Lower leg skin (tissue), 3 donors: ENCODE results near the gene FOXN4.

Source experiments
- CTCF ChIP-seq, 3 donors: fragments of 450-650 bp; IDR thresholded peaks; one replicate each; pipeline ENCODE4 v1.5.1; 2016; ENCODE audit warnings: antibody characterized with exemption in 3 of 3, mild to moderate bottlenecking in 3 of 3, moderate library complexity in 2 of 3
- POLR2A ChIP-seq, 2 donors: fragments of 450-650 bp; IDR thresholded peaks; one replicate each; pipeline ENCODE4 v1.6.1; 2016 to 2017; ENCODE audit warnings: antibody characterized with exemption in 2 of 2, mild to moderate bottlenecking in 1 of 2, moderate library complexity in 1 of 2

GRCh38 chr12:109292342-109292711 lies 16.8 kb downstream of the FOXN4 start:
- TF ChIP-seq CTCF (IDR thresholded peaks at IDR 0.05) (no peak), POLR2A (IDR thresholded peaks at IDR 0.05) (no peak)
